HFF-Myc (cell line): ENCODE results near the gene LHFPL5.

Experiments
- DNase-seq: peaks from one replicate; pipeline ENCODE4 v3.0.0-alpha.2; 2011; ENCODE audit warnings: low read depth; ENCODE audit errors: extremely low read depth
- H3K4me3 ChIP-seq: replicated peaks from 2 replicates; pipeline ENCODE4 v1.5.1; 2011; ENCODE audit warnings: low read depth, mild to moderate bottlenecking, control low read depth, low read length
- TF ChIP-seq, protein P1 (sequence below): IDR thresholded peaks from 2 replicates; pipeline ENCODE4 v1.5.1; 2012; ENCODE audit warnings: mild to moderate bottlenecking, low read depth, low read length, control low read depth; ENCODE audit errors: missing control alignments

The LHFPL5 gene

GRCh38 chr6:35856250-35856649 is 51.1 kb downstream of the LHFPL5 start:
- DNase-seq = no peak
- no peak overlapping the region for H3K4me3 ChIP-seq
- TF ChIP-seq, protein P1, sequence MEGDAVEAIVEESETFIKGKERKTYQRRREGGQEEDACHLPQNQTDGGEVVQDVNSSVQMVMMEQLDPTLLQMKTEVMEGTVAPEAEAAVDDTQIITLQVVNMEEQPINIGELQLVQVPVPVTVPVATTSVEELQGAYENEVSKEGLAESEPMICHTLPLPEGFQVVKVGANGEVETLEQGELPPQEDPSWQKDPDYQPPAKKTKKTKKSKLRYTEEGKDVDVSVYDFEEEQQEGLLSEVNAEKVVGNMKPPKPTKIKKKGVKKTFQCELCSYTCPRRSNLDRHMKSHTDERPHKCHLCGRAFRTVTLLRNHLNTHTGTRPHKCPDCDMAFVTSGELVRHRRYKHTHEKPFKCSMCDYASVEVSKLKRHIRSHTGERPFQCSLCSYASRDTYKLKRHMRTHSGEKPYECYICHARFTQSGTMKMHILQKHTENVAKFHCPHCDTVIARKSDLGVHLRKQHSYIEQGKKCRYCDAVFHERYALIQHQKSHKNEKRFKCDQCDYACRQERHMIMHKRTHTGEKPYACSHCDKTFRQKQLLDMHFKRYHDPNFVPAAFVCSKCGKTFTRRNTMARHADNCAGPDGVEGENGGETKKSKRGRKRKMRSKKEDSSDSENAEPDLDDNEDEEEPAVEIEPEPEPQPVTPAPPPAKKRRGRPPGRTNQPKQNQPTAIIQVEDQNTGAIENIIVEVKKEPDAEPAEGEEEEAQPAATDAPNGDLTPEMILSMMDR = no peak

DNA sequence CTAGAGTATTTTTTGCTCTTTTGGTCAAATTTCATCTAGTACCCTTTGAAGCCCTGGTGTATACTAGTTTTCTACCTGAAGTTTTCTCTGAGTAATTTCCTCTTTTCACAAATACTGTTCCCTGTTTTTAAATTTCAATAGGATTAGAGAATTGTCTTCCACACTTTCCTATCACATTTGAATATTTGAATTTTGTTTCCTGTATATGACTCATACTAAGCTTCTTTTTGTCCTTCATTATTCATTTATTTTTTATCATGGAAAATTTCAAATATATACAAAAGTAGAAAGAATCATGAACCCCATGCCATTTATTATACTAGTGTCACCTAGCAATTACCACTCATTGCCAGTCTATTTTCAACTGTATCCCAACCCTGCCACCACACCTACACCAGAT is 52.7 kb downstream of the LHFPL5 start:
- DNase-seq = no peak
- no peak overlapping the region for H3K4me3 ChIP-seq
- TF ChIP-seq, protein P1 = no peak

DNA sequence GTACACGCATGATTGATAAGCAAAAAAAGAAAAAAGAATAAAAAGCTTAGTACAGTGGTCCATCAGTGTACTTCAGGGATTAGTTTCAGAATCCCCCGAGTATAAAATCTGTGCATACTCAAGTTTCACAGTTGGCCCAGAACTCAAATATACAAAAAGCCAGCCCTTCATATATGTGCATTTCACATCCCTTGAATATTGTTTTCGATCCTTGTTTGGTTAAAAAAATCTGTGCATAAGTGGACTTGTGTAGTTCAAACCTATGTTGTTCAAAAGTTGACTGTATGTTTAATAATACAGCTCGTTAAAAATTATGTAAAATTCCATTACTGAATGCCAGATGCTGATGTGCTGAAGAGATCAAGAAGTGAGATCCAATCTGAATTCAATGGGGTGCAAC is 54.2 kb downstream of the LHFPL5 start:
- no peak for DNase-seq
- TF ChIP-seq, protein P1 = no peak
- no peak overlapping the region for H3K4me3 ChIP-seq
